NCI-H774 (cell line): Measurements from ENCODE around the gene ZNF101.

Experiments used
- DNase-seq: peaks from one replicate; lab custom pipeline; 2025; lab: John Stamatoyannopoulos, UW

The ZNF101 gene

DNA sequence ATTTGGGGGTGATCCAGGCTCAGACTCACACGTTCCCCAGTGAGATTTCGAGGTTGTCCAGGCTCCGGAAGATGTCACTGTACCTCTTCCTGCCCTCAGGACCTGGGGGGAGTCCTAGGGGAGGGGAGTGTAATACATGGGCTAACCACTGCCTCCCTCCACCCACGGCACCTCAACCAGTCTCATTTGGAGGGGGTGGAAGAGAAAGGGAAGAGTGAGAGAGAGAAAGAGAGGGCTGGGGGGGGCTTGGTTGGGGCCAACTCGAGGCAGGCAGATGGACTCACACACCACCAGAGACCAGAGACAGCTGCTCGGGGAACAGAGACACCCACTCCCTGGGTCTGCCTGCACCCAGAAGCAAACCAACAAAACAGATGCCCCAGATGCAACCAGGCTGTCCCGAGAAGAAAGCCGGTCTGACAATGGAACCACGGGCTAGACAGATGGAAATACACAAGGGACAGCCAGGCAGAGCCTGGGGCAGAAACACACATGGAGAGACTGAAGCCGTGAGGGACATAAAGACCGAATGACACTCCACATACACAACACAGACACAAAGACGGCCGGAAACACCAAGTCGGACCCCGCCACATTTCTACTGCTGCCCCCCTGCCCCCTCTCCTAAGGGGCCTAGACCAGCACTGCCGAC is 26.0 kb upstream of the ZNF101 start:
- no peak for DNase-seq

DNA sequence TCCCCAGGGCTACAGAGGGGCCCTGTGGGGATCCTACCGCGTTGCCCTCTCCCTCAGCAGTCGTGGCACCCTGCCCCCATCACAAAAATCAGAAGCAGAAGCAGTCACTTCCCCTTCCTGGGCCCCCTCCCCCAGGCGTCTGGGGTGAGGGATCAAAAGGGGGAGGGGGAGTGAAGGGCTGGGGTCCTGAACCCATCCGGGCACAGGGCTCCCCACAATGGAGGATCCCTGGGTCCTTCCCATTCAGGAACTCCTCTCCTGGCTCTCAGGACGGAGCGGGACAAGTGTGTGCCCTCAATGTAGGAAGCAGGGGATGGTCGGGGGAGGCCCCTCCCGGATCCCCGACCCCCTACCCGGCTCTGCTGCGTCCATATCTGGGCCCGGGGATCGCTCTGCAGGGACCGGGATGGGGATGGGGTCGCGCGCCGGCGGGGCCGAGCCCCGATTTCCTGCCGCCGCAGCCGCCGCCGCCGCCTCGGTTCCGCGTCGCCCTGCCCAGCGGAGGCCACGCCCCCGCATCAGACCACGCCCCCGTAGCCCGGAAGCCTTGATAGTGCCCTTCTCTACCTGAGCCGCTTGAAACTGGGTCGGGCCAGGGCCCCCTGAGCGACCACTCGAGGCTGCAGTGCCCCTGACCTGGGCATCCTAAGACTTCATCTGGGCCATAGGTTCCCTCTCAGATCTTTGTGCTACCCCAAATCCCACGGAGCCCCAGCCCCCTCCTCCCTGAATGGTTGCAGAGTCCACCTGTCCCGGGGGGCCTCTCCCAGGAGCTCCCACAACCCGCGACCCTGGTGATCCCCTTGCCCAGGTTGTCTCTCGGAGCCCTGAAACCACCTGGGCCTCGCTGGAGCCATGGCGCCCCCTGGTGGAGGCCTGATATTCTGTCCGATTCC is 25.2 kb upstream of the ZNF101 start, which contains the start of gene GMIP:
Gene GMIP, minus strand, starts transcription at position 500 of the 896 bp plus-strand sequence. Its CDS starts 128 bp downstream, at position 372.
- peak; percentile 39 for DNase-seq

DNA sequence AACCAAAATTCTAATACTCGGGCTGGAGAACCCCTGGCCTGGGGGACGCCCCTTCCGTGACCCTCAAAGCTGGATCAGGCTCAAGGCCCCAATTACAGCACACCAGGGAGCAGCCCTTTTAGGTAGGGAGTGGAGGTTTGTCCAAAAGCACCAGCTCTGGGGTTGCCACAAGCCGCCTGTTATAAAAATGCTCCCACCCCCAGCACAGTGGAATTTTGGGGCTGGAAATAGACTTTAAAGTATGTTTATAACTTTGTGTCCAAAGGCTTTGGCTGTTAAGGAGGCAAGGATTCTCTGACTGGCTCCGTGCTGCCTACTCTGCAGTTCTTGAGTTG is 24.6 kb upstream of the ZNF101 start:
- DNase-seq = no peak

DNA sequence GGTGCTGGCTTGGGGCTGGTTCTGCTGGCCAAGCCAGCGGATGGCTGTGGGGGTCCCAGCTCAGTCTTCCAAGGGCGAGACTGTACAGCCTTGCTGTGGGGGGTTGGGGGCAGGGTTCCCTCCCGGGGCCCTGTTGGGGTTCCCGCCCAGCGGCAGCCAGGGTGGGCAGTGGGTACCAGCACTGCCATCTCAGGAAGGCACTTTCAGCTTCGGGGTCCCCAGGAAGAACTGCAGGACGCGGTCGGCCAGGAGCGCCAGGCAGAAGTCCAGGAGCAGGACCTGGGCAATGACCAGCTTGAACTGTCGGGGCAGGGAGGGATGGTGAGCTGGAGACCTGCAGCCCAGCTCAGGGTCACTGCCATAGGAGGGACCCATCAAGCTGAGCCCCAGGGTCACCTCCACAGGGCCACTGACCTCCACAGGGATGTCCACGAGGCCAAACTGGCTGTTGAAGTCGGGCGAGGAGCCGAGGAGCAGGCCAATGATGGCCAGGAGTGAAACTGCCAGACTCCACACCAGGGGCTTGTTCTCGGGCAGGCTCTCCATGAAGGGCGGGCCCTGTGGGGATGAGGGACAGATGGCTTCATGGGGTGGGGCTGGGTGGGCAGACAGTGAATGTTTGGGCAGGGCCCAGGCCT is 23.3 kb upstream of the ZNF101 start:
- DNase-seq = no peak

DNA sequence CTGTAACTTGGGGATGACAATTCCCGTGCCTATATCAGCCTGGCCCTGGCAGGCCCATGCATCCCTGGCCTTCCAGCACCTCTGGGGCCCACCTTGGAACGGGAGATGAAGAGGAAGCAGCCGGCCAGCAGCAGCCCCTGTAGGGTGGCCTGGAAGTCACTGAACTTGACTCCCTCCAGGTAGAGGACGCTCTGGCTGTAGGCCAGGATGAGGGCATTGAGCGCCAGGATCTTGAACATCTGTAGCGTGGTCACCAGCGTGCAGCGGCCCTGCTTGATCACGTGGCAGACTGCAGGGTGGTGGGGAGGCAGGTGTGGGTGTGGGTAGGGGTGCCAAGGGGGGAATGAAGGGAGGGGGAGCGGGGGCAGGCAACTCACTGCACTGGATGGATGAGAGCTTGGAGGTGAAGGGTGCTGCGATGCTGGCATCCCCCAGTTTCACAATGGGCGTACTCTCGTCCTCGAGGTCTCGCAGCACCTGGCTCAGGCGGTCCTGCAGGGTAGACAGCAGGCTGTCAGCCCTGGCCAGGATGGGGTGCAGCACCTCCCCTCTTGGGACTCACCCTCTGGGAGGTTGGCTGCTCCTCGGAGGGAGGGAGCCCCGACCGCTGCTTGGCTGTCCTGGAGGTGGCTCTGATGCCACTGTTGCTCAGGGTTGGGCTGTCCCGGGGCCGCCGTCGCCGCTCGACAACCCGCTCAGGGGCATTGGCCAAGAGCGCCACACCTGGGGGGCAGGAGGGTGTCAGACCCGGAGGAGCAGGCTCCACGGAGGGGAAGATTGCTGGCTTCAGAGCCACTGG is 21.4 kb upstream of the ZNF101 start:
- no peak for DNase-seq

DNA sequence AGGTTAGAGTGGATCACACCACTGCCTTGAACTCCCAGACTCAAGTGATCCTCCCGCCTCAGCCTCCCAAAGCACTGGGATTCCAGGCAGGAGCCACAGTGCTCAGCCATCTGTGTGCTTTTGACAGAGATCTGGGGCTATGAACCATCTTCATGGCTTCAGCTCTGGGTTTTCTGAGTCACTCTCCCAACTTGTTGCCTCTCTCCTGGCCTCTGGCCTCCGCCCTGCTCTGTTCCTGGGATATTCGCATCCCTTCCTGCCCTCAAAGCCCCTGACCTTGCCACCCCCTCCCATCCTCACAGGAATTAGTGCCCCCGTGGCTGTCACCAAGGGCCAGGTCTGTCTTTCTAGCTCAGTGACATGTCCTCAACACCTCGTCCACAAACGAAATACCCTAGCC is 19.5 kb upstream of the ZNF101 start:
- no peak for DNase-seq

DNA sequence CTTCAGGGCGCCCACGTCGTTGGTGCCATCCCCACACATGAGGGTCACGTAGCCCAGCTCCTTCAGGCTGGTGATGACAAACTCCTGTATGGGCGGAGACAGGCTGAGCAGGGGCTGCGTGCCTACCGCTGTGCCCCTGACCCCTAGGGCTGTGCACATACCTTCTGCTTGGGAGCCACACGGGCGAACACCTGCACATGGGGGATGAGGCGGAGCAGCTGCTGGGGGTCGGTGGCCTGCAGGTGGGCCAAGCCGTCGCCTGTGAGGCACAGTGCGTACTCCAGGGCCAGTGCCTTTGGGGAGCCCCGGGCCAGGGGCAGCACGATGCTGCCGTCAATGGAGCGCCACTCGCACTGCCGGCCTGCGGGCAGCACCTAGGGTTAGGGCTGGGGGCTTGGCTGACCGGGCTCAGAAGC is 19.1 kb upstream of the ZNF101 start:
- no peak for DNase-seq

DNA sequence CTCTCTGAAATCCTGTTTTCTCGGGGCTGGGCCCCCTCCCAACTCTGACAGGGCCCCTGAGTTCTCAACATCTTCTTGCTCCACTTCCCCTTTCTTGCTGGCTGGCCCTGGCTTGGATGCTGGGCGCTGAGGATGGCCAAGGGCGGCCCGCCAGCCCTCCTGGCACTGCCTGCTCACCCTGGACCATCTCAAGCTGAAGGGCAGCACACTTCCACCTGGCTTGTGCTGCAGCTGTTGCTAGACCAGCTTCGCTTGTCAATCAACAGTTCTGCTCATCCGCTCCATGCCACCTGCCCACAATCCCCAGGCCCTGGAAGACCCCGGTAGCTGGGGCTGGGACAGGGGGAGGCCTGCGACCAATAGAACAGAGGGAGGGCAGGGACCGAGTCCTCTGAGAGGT is 18.3 kb upstream of the ZNF101 start:
- no peak for DNase-seq

DNA sequence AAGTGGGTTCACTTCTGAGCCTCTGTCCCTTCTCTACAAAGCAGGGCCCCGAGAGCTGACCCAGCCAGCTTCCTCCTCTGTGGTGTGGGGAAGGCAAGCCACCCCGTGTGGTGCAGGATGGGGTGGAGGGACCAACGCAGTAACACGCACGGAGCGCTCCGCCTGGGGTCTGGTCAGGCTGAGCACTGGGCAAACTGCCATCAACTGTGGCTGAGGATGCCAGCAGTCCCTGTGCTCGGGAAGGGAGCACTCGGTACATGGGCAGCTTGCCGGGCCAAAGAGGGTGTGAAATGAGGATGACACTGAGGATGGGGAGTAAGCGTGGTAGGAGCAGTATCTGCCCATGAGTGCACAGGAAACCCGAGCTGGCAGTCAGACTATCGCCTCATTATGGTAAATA is 17.6 kb upstream of the ZNF101 start:
- DNase-seq = no peak

DNA sequence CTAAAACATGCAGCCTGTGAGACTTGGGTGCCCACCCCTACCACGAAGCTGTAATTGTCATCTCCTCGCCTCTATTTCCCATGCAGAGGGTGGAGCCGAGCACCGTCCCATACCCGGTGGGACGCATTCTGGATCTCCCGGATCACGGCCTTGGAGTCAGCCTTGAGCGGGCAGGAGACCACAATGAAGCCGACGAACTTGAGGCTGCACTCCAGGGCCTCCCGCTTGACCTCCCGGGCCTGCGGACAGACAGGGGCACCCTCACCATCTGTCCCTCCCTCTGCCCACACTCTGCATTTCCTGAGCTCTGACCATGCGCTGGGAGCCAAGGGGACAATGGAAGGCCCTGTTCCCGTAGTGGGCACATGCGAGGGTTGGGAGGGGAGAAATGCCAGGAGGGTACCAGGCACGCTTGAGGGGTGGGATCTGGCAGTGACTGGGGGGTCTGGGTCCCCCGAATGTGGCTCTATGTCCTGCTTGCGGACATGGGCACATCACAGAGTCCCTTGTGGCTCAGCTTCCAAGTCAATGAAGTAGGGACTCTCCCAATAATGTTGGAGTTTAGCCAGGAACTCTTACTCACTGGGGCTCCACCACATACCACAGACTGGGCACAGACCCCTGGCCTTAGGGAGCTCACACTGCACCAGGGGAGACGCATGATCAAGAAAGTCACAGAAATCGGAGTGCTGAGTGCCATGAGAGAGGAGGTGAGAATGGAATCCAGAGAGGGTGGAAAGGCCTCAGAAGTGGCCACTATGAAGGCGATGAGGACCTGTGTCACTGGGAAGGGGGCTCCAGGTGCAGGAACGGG is 15.9 kb upstream of the ZNF101 start:
- DNase-seq = no peak

DNA sequence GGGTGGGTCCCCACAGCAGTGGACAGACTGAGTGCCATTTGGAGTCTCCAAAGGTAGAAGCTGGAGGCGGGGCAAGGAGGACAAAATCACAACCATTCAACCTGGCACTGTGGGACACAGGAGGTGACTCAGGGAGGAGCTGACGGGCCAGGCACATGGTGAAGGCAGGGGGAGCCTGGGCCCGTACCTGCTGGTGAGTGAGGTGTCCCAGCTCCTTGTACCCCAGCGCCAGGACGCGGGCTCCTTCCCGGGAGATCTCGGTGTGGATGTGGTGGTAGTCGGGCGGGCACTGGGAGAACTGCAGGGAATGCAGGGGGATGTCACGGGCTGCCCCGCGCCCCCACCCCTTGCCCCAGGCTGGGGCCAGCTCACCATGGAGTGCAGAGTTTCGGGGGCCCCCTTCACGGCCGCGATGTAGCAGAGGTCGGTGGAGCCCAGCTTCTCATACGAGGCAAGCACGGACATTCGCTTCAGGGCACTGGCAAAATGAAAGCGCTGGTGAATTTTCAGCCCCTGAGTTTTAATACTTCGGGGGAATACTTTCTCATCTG is 15.0 kb upstream of the ZNF101 start:
- no peak for DNase-seq

DNA sequence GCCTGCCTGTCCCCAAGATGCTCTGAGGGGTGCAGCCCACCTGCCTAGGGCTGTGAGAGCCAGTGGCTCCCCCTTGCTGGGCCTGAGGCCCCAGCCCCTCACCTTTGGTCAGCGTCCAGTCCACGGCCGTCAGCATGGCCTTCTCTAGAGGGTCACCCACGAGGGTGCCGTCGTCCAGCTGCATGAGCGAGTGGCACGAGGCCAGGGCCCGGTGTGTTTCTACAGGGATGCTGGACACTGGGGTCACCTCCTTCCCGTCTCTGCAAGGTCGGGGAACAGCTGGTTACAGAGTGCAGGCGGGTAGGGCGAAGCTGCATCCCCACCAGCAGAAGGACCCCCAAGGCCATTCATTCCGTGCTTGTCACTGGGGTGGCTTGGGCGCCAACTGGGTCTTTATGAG is 14.2 kb upstream of the ZNF101 start:
- DNase-seq = no peak

DNA sequence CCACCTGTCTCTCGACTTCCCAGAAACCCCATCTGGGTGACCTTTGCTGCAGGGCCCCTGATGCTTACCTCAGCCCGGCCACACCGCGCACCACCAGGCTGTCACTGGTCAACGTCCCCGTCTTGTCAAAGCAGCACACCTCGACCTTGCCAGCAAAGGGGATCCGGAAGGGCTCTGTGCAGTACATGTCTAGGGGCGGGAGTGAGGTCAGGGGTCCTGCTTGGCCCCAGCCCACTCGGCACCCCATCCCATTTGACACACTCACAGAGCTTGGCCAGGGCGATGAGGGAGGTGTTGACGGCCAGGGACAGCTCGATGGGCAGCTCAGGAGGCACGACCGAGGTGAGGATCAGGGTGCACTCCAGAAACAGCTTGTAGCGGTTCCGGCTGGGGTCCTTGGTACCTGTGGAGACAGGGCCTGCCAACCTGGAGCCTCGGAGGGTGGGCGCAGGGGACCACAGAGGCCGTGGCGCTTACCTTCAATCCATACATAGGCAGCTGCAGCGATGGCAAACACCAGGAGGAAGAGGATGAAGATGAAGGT is 13.5 kb upstream of the ZNF101 start:
- no peak for DNase-seq

DNA sequence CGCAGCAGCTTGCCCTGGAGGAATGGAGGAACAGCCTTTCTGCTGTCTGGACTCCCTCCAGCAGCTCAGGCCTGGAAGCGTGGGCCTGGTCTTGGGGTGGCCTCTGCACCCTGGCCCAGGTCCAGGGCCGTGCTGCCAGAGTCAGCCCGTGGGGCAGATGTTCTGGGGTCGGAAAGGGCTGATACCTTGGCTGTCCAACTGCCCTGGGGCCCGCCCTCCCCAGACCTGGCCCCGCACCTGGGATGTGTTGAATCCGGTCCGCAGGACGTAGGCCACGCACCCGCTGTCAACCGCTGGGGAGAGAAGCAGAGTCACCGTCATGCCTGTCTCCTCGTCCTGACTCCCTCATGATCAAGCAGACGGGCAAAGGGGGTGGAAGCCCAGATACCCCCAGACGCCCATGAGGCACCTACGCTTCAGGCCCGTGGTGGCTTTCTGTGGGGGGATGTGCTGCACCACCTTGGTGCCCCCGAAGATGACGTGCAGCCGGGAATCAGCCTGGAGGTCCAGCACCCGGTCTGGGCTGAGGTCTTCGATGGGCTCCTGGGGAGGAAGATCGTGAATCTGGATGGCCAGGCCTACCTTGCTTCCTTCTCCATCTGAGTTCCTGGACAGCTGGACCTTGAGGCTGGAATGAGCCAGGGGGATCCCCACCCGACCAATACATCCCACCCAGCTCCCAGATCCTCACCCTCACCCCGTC is 12.8 kb upstream of the ZNF101 start:
- no peak for DNase-seq

DNA sequence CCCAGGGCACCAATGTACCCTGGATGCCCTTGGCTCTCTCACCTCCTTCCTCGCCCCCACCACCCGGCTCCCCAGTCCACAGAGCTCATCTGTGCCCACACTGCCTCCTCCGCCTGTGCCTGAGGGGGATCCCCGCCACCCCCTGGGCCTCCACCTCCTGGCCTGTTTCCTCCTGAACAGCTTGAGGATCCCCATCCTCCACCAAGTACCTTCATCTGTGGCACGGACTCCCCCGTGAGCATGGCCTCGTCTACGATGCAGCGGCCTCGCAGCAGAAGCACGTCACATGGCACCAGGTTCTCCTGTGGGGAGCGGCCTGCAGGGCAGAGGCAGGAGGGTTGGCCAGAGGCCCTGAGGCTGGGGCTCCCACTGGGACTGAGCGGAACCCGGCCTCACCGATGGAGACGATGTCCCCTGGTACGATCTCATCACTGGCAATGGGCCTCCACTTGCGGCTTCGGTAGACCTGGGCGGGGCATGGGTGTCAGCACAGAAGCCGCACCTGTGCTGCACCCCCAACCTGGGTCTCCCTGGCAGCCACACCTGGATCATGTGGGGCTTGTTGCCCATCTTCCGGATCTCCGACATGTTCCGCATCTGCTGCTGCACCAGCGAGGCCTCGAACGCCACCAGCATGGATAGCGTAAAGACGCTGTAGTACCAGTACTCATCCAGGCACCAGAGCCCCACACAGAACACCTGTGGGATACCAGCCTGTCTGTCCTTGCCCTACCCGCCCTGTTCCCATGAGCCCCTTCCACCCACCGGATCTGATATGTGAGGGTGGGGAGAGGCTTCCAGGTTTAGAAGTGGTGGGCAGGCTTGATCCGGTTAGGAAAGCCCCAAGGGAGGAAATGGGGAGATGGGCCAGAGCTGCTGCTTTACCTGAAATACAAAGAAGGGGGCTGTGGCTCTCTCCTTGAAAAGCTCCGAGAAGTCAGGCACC is 11.9 kb upstream of the ZNF101 start:
- DNase-seq = no peak

DNA sequence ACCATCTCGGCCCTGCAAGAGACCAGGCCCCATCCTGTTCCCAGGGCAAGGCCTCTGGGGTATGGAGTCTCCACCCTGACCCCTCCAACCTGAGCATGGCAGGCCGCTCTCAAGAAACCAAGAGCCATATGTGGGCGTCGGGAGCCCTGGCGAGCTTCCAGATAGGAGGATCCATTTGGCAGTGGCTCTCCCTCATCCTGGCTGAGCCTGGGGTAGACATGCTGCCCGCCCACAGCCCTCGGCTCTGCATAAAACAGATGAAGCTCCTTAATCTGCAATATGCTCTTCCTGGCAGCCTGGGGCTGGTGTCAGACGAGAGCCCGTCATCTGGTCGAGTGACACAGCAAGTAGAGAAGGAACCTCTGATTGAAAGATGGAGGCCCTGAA is 11.2 kb upstream of the ZNF101 start:
- DNase-seq = no peak

DNA sequence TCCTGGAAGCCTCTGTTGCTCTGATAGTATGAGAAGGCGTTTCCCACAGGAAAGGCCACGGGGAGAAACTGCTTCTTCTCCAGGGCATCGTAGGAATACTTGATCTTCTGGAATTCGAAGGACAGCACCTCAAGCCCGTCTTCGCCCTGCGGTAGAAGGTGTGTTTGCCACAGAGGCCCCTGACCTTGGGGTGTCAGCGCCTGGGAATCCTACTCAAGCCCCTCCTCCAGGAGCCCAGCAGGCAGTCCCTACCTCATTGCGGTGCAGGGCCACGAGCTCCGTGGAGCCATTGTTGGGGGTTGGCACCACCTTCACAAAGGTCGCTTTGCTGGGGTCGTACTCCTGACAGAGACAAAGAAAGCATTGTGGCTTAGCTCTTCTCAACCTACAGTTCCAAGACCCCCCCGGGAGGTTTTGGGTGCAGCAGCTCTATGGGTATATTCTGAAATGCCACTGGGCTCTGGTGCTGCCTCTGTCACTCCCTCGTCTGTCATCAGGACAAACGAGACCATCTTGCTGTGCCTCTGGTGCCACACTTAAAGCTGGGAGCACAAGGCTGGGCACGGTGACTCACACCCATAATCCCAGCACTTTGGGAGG is 8.9 kb upstream of the ZNF101 start:
- no peak for DNase-seq

DNA sequence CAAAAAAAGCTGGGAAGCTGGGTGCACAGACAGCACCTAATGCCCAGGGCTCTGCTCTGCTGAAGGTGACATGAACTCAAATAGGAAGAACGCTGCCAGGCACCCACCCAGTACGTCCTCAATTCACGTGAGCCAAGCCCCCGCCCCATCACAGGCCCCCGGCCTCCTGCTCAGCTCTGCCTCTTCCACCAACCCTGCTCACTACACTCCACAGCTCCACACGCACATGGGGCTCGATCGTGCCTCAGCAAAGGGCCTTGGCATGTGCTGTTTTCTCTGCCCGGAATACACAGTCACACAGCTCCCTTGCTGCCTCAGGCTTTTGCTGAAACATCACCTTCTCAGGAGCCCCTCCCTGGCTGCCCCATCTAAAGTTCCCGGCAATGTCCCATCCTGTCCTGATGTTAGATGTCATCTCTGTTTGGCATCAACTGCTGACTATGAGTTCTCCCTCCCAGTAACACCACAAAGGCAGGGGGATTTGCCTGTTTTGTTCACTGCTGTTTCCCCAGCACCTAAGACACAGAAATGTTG is 7.4 kb upstream of the ZNF101 start:
- DNase-seq = no peak
